ENCODE data around the gene ADGRL1.
"Not testable (repeated sequence)": the region's sequence is repeated elsewhere in the genome, so short reads cannot be mapped to it uniquely, and the experiment has no call there.

DNA sequence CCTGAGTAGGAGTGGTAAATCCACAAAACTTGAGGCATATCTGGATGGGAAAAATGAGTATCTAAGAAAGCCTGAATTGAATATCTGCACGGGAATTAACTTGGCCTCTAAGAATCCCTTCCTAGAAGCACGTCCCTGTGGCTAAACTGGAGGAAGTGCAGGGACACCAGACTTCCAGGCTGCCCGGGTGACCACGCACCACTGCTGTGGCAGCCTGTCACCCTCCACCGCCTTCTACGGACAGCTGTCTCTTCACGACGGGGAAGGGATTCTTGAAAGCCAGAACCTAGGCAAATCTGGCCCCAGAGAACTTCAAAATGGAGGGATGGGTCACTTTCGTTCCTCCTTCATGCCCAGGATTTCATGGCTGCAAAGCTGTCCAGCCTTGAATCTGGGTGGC lies 2.5 kb upstream of the ADGRL1 start:
- TF ChIP-seq, protein P1, sequence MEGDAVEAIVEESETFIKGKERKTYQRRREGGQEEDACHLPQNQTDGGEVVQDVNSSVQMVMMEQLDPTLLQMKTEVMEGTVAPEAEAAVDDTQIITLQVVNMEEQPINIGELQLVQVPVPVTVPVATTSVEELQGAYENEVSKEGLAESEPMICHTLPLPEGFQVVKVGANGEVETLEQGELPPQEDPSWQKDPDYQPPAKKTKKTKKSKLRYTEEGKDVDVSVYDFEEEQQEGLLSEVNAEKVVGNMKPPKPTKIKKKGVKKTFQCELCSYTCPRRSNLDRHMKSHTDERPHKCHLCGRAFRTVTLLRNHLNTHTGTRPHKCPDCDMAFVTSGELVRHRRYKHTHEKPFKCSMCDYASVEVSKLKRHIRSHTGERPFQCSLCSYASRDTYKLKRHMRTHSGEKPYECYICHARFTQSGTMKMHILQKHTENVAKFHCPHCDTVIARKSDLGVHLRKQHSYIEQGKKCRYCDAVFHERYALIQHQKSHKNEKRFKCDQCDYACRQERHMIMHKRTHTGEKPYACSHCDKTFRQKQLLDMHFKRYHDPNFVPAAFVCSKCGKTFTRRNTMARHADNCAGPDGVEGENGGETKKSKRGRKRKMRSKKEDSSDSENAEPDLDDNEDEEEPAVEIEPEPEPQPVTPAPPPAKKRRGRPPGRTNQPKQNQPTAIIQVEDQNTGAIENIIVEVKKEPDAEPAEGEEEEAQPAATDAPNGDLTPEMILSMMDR (IDR thresholded peaks at IDR 0.05) = not testable (repeated sequence)
- not testable (repeated sequence) for TF ChIP-seq POLR2A (IDR thresholded peaks at IDR 0.05)
